WTC11 (cell line): ENCODE results near the gene RNF212.

Experiments used
- CTCF ChIP-seq: fragments of 200-600 bp; IDR thresholded peaks from 2 replicates; pipeline ENCODE4 v1.8.0; 2022; ENCODE audit warnings: antibody characterized with exemption
- E2F1 ChIP-seq: sonication (generic); formaldehyde crosslinking; IDR thresholded peaks from 2 replicates; pipeline ENCODE4 v1.8.0; 2022; ENCODE audit warnings: mild to moderate bottlenecking, missing genetic modification reagents
- ELF4 ChIP-seq: sonication (generic); formaldehyde crosslinking; IDR thresholded peaks from 2 replicates; pipeline ENCODE4 v1.8.1; 2022; ENCODE audit warnings: low read depth, mild to moderate bottlenecking, moderate library complexity, missing genetic modification reagents
- FOXJ3 ChIP-seq: sonication (generic); formaldehyde crosslinking; IDR thresholded peaks from 2 replicates; pipeline ENCODE4 v1.9.0; 2021; ENCODE audit warnings: missing genetic modification reagents, mild to moderate bottlenecking, borderline replicate concordance
- HMGXB4 ChIP-seq: sonication (generic); formaldehyde crosslinking; IDR thresholded peaks from 2 replicates; pipeline ENCODE4 v1.8.1; 2023; ENCODE audit warnings: mild to moderate bottlenecking, moderate library complexity, missing genetic modification reagents
- JAZF1 ChIP-seq: fragments of 250-450 bp; sonication (Bioruptor Pico); IDR thresholded peaks from 2 replicates; pipeline ENCODE4 v1.9.0; 2021; ENCODE audit warnings: moderate library complexity, mild to moderate bottlenecking, inconsistent platforms
- KAT7 ChIP-seq: sonication (generic); formaldehyde crosslinking; IDR thresholded peaks from 2 replicates; pipeline ENCODE4 v1.8.1; 2023; ENCODE audit warnings: missing genetic modification reagents, mild to moderate bottlenecking, borderline replicate concordance
- NFYB ChIP-seq: sonication (generic); formaldehyde crosslinking; conservative IDR thresholded peaks from 2 replicates; pipeline ENCODE4 v1.8.0; 2022; ENCODE audit warnings: low read depth, missing genetic modification reagents
- SMAD4 ChIP-seq: sonication (generic); formaldehyde crosslinking; IDR thresholded peaks from 2 replicates; pipeline ENCODE4 v1.8.0; 2022; ENCODE audit warnings: mild to moderate bottlenecking, missing genetic modification reagents
- TP53 ChIP-seq: sonication (generic); formaldehyde crosslinking; IDR thresholded peaks from 2 replicates; pipeline ENCODE4 v1.8.1; 2023; ENCODE audit warnings: mild to moderate bottlenecking, missing genetic modification reagents
- USF1 ChIP-seq: sonication (generic); formaldehyde crosslinking; IDR thresholded peaks from 2 replicates; pipeline ENCODE4 v1.8.0; 2022; ENCODE audit warnings: mild to moderate bottlenecking, missing genetic modification reagents

- no peak for TF ChIP-seq TP53 (CRISPR knock-in tag)
- TF ChIP-seq CTCF: no peak
- TF ChIP-seq FOXJ3 (CRISPR knock-in tag): no peak
- no peak for TF ChIP-seq JAZF1 (CRISPR knock-in tag)
- no peak for TF ChIP-seq HMGXB4 (CRISPR knock-in tag)
- TF ChIP-seq KAT7 (CRISPR knock-in tag): no peak
- no peak for TF ChIP-seq SMAD4 (CRISPR knock-in tag)
- TF ChIP-seq ELF4 (CRISPR knock-in tag): no peak
- no peak for TF ChIP-seq E2F1 (CRISPR knock-in tag)
- TF ChIP-seq NFYB (CRISPR knock-in tag): no peak
- TF ChIP-seq USF1 (CRISPR knock-in tag): no peak
These were observed 90.2 kb downstream of the RNF212 start for GRCh38 chr4:1023075-1023640.
